ENCODE measurements around the gene CDC42EP1. TPM values are rescaled to one million over a fixed set of nuclear protein-coding genes. Genes with fewer than 3 reads are reported as not detected.
A peak's percentile ranks its signal among the peaks of the same experiment; 100 is the strongest.

Gene CDC42EP1
- total RNA-seq, 2 experiments from 2014 or later = 0.83 to 0.87 TPM

GRCh38 chr22:37562049-37562875 lies 2.0 kb downstream of the CDC42EP1 start:
- intact Hi-C loops (cut with DNase I, micrococcal nuclease) = no loop called here
- H3K27me3 Mint-ChIP-seq = peaks cover 40% of the 10 kb centered on the region
- H3K27ac Mint-ChIP-seq = peak overlapping the region; percentile 51
- CTCF ChIA-PET = interaction anchor here (0.5 to 10.2 kb wide), 19 partner anchors 8 to 842 kb away, joined by 3 to 302 read pairs (median 4); partner anchors contain the start of gene GGA1
- ATAC-seq (no peak), DNase-seq (no peak)
- POLR2A ChIA-PET = interaction anchor here (0.7 to 1.0 kb wide), 2 partner anchors 28 to 291 kb away, joined by 4 to 12 read pairs; no protein-coding TSS in a partner anchor
- no peaks in the 10 kb centered on the region for H3K9me3 Mint-ChIP-seq (ENCODE audit: low read depth)
- peak overlapping the region; percentile 57 for H3K4me3 Mint-ChIP-seq
- no peaks in the 10 kb centered on the region for H3K36me3 Mint-ChIP-seq (ENCODE audit: low read depth)
- H3K4me1 Mint-ChIP-seq = peaks cover 28% of the 10 kb centered on the region

- Mint-ChIP-seq H3K4me1 (peaks cover 33% of the 10 kb centered on the region), H3K27ac (no peak overlapping the region)
- CTCF ChIA-PET = interaction anchor here (0.7 to 10.2 kb wide), 10 partner anchors 10 to 91 kb away, joined by 3 to 302 read pairs (median 10); partner anchors contain the start of gene GGA1
These were observed 3.1 kb downstream of the CDC42EP1 start for GRCh38 chr22:37563153-37564081.

GRCh38 chr22:37564111-37564711 lies 3.9 kb downstream of the CDC42EP1 start:
- POLR2A ChIA-PET = no interaction called here
- intact Hi-C loops (cut with DNase I, micrococcal nuclease) = no loop called here
- DNase-seq = no peak
- no peak overlapping the region for H3K27ac Mint-ChIP-seq
- no peak overlapping the region for H3K4me3 Mint-ChIP-seq
- peaks cover 37% of the 10 kb centered on the region for H3K27me3 Mint-ChIP-seq
- H3K4me1 Mint-ChIP-seq = peaks cover 33% of the 10 kb centered on the region
- no peak for ATAC-seq
- H3K9me3 Mint-ChIP-seq (ENCODE audit: low read depth) = no peaks in the 10 kb centered on the region
- no peaks in the 10 kb centered on the region for H3K36me3 Mint-ChIP-seq (ENCODE audit: low read depth)
- CTCF ChIA-PET = interaction anchor here (0.6 to 10.2 kb wide), 10 partner anchors 7 to 92 kb away, joined by 3 to 302 read pairs (median 10); partner anchors contain the start of gene GGA1

More at GRCh38 chr22:37563153-37564081, 3.1 kb downstream of the CDC42EP1 start:
- no peaks in the 10 kb centered on the region for H3K9me3 Mint-ChIP-seq (ENCODE audit: low read depth)
- ATAC-seq = no peak
- intact Hi-C loops (cut with DNase I, micrococcal nuclease) = no loop called here
- no peaks in the 10 kb centered on the region for H3K36me3 Mint-ChIP-seq (ENCODE audit: low read depth)
- POLR2A ChIA-PET = interaction anchor here (0.6 to 0.7 kb wide), 2 partner anchors 81 to 293 kb away, joined by 4 to 5 read pairs; no protein-coding TSS in a partner anchor
- no peak for DNase-seq
- H3K4me3 Mint-ChIP-seq = no peak overlapping the region
- peaks cover 40% of the 10 kb centered on the region for H3K27me3 Mint-ChIP-seq

GRCh38 chr22:37565830-37566229 lies 5.5 kb downstream of the CDC42EP1 start:
- Mint-ChIP-seq H3K27me3 (peaks cover 30% of the 10 kb centered on the region), H3K27ac (peak overlapping the region; percentile 63), H3K9me3 (ENCODE audit: low read depth) (no peaks in the 10 kb centered on the region), H3K36me3 (ENCODE audit: low read depth) (no peaks in the 10 kb centered on the region), H3K4me1 (peaks cover 33% of the 10 kb centered on the region), H3K4me3 (no peak overlapping the region)
- intact Hi-C loops (cut with DNase I, micrococcal nuclease) = loop anchor here in 1 of 2 experiments (2.0 kb wide), 2 partner anchors 81 to 249 kb away; no protein-coding TSS in a partner anchor
- CTCF ChIA-PET = interaction anchor here (0.5 to 10.2 kb wide), 20 partner anchors 9 to 248 kb away, joined by 3 to 302 read pairs (median 7); partner anchors contain the start of genes GCAT, GGA1, LGALS2 and MFNG
- POLR2A ChIA-PET = interaction anchor here (0.6 to 2.1 kb wide), 3 partner anchors 24 to 833 kb away, joined by 3 to 16 read pairs (median 3); no protein-coding TSS in a partner anchor
- ATAC-seq (no peak), DNase-seq (no peak)

- Mint-ChIP-seq H3K36me3 (ENCODE audit: low read depth) (no peaks in the 10 kb centered on the region), H3K9me3 (ENCODE audit: low read depth) (no peaks in the 10 kb centered on the region), H3K27me3 (peaks cover 26% of the 10 kb centered on the region), H3K4me3 (peak overlapping the region; percentile 43), H3K4me1 (peaks cover 29% of the 10 kb centered on the region), H3K27ac (peak overlapping the region; percentile 87)
- intact Hi-C loops (cut with DNase I, micrococcal nuclease) = loop anchor here in 1 of 2 experiments (2.0 kb wide), 2 partner anchors 82 to 250 kb away; no protein-coding TSS in a partner anchor
- peak; percentile 31 for ATAC-seq
- ChIA-PET POLR2A (interaction anchor here (0.6 to 2.1 kb wide), 4 partner anchors 25 to 832 kb away, joined by 3 to 16 read pairs (median 3); no protein-coding TSS in a partner anchor), CTCF (interaction anchor here (0.5 to 10.2 kb wide), 34 partner anchors 10 to 731 kb away, joined by 3 to 302 read pairs (median 4); partner anchors contain the start of genes GCAT, GGA1, LGALS2 and MFNG)
- peak; percentile 68 for DNase-seq
These were observed 6.1 kb downstream of the CDC42EP1 start for GRCh38 chr22:37566329-37566837.

GRCh38 chr22:37566903-37567798 lies 6.9 kb downstream of the CDC42EP1 start:
- Mint-ChIP-seq H3K27me3 (peaks cover 20% of the 10 kb centered on the region), H3K27ac (peak overlapping the region; percentile 87), H3K9me3 (ENCODE audit: low read depth) (no peaks in the 10 kb centered on the region), H3K4me3 (peak overlapping the region; percentile 43), H3K4me1 (peaks cover 23% of the 10 kb centered on the region), H3K36me3 (ENCODE audit: low read depth) (no peaks in the 10 kb centered on the region)
- ChIA-PET POLR2A (interaction anchor here (0.6 to 2.1 kb wide), 5 partner anchors 15 to 423 kb away, joined by 3 to 16 read pairs (median 3); no protein-coding TSS in a partner anchor), CTCF (interaction anchor here (0.6 to 10.2 kb wide), 46 partner anchors 8 to 732 kb away, joined by 3 to 302 read pairs (median 4); partner anchors contain the start of genes GGA1, LGALS2 and MFNG)
- DNase-seq (peak; percentile 96), ATAC-seq (peak; percentile 93)
- intact Hi-C loops (cut with DNase I, micrococcal nuclease) = loop anchor here (1.0 to 2.0 kb wide), 5 partner anchors 22 to 250 kb away; no protein-coding TSS in a partner anchor

GRCh38 chr22:37568012-37568411 lies 7.7 kb downstream of the CDC42EP1 start:
- Mint-ChIP-seq H3K4me3 (no peak overlapping the region), H3K4me1 (peaks cover 22% of the 10 kb centered on the region), H3K9me3 (ENCODE audit: low read depth) (no peaks in the 10 kb centered on the region), H3K27ac (no peak overlapping the region), H3K36me3 (ENCODE audit: low read depth) (no peaks in the 10 kb centered on the region), H3K27me3 (peaks cover 14% of the 10 kb centered on the region)
- ChIA-PET POLR2A (no interaction called here), CTCF (interaction anchor here (0.6 to 10.2 kb wide), 16 partner anchors 11 to 522 kb away, joined by 3 to 302 read pairs (median 9); partner anchors contain the start of genes GGA1 and LGALS2)
- DNase-seq = no peak
- no peak for ATAC-seq
- intact Hi-C loops (cut with DNase I, micrococcal nuclease) = no loop called here

- Mint-ChIP-seq H3K4me3 (no peak overlapping the region), H3K36me3 (ENCODE audit: low read depth) (no peaks in the 10 kb centered on the region), H3K27me3 (peaks cover 8% of the 10 kb centered on the region), H3K9me3 (ENCODE audit: low read depth) (no peaks in the 10 kb centered on the region), H3K27ac (no peak overlapping the region), H3K4me1 (peaks cover 21% of the 10 kb centered on the region)
- ATAC-seq = no peak
- intact Hi-C loops (cut with DNase I, micrococcal nuclease) = no loop called here
- CTCF ChIA-PET = interaction anchor here (0.6 to 10.2 kb wide), 11 partner anchors 10 to 522 kb away, joined by 3 to 302 read pairs (median 8); no protein-coding TSS in a partner anchor
- DNase-seq = no peak
- POLR2A ChIA-PET = interaction anchor here (0.5 kb wide), 1 partner anchor 19 kb away, joined by 5 read pairs; no protein-coding TSS in a partner anchor
These were observed 8.2 kb downstream of the CDC42EP1 start for GRCh38 chr22:37568448-37569008.

All from activated CD4-positive, alpha-beta T cell treated with anti-CD3 and anti-CD28 coated beads for 36 hours (primary cell).